GM12878 (cell line): ENCODE data around the gene MTFR2. TPM values are rescaled to one million over a fixed set of nuclear protein-coding genes. Genes with fewer than 3 reads are reported as not detected.
A peak's percentile ranks its signal among the peaks of the same experiment; 100 is the strongest.

Source experiments
- BHLHE40 ChIP-seq, 2 experiments: fragments of 450-650 bp in 1 of 2; IDR thresholded peaks; 2 replicates each; pipeline ENCODE4 v1.6.1; 2011 to 2017; ENCODE audit warnings: low read depth in 2 of 2, borderline replicate concordance in 1 of 2, improper control_type of control experiment in 1 of 2, low read length in 1 of 2, mild to moderate bottlenecking in 1 of 2
- CBX3 ChIP-seq: fragments of 200-600 bp; sonication (generic); IDR thresholded peaks from 2 replicates; pipeline ENCODE4 v1.6.1; 2016; ENCODE audit warnings: low read depth, borderline replicate concordance
- CHD2 ChIP-seq: IDR thresholded peaks from 2 replicates; pipeline ENCODE4 v1.6.1; 2011; ENCODE audit warnings: low read depth, low read length, improper control_type of control experiment, borderline replicate concordance
- CREB1 ChIP-seq: IDR thresholded peaks from 2 replicates; pipeline ENCODE4 v1.6.1; 2012; ENCODE audit warnings: low read depth, mild to moderate bottlenecking, inconsistent platforms
- HDAC2 ChIP-seq: fragments of 200-600 bp; sonication (generic); IDR thresholded peaks from 2 replicates; pipeline ENCODE4 v1.6.1; 2017
- HDGF ChIP-seq: fragments of 450-650 bp; IDR thresholded peaks from 2 replicates; pipeline ENCODE4 v1.6.1; 2016; ENCODE audit warnings: antibody characterized with exemption
- IKZF1 ChIP-seq: fragments of 450-650 bp; conservative IDR thresholded peaks from 2 replicates; pipeline ENCODE4 v1.6.1; 2017; ENCODE audit warnings: antibody characterized with exemption, mild to moderate bottlenecking
- IKZF2 ChIP-seq, 2 experiments: fragments of 450-650 bp; IDR thresholded peaks; 2 replicates each; pipeline ENCODE4 v1.6.1; 2017; ENCODE audit warnings: mild to moderate bottlenecking in 2 of 2, moderate library complexity in 2 of 2
- KLF5 ChIP-seq: fragments of 450-650 bp; IDR thresholded peaks from 2 replicates; pipeline ENCODE4 v1.6.1; 2014; ENCODE audit warnings: mild to moderate bottlenecking; ENCODE audit not compliant: partially characterized antibody
- LARP7 ChIP-seq: fragments of 450-650 bp; IDR thresholded peaks from 2 replicates; pipeline ENCODE4 v1.6.1; 2017; ENCODE audit warnings: mild to moderate bottlenecking
- MAX ChIP-seq: IDR thresholded peaks from 2 replicates; pipeline ENCODE4 v1.6.1; 2012; ENCODE audit warnings: low read depth, low read length, improper control_type of control experiment
- MYC ChIP-seq: IDR thresholded peaks from 2 replicates; pipeline ENCODE4 v1.6.1; 2011; ENCODE audit warnings: mild to moderate bottlenecking, low read length, moderate library complexity, inconsistent platforms; ENCODE audit not compliant: insufficient read depth, insufficient replicate concordance, insufficient read length, severe bottlenecking
- NBN ChIP-seq: fragments of 450-650 bp; IDR thresholded peaks from 2 replicates; pipeline ENCODE4 v1.6.1; 2016
- NFXL1 ChIP-seq: fragments of 450-650 bp; IDR thresholded peaks from 2 replicates; pipeline ENCODE4 v1.6.1; 2017; ENCODE audit warnings: antibody characterized with exemption, mild to moderate bottlenecking, borderline replicate concordance
- NRF1 ChIP-seq: conservative IDR thresholded peaks from 2 replicates; pipeline ENCODE4 v1.6.1; 2011; ENCODE audit warnings: mild to moderate bottlenecking, low read depth, low read length, improper control_type of control experiment
- PAX5 ChIP-seq: IDR thresholded peaks from 2 replicates; pipeline ENCODE4 v1.6.1; 2011; ENCODE audit warnings: low read depth, low read length, borderline replicate concordance
- PAX8 ChIP-seq: fragments of 450-650 bp; IDR thresholded peaks from 2 replicates; pipeline ENCODE4 v1.6.1; 2017; ENCODE audit warnings: mild to moderate bottlenecking, moderate library complexity
- RB1 ChIP-seq: fragments of 450-650 bp; formaldehyde crosslinking; IDR thresholded peaks from 2 replicates; pipeline ENCODE4 v1.6.1; 2017; ENCODE audit warnings: mild to moderate bottlenecking, borderline replicate concordance
- RCOR1 ChIP-seq: conservative IDR thresholded peaks from 2 replicates; pipeline ENCODE4 v1.6.1; 2012; ENCODE audit warnings: low read depth, low read length, improper control_type of control experiment
- RFX5 ChIP-seq: IDR thresholded peaks from 2 replicates; pipeline ENCODE4 v1.6.1; 2011; ENCODE audit warnings: low read depth, low read length, improper control_type of control experiment
- SIX5 ChIP-seq: IDR thresholded peaks from 2 replicates; pipeline ENCODE4 v1.6.1; 2011; ENCODE audit warnings: mild to moderate bottlenecking, low read depth, low read length, moderate library complexity; ENCODE audit not compliant: severe bottlenecking
- SMC3 ChIP-seq: IDR thresholded peaks from 2 replicates; pipeline ENCODE4 v1.6.1; 2011; ENCODE audit warnings: low read length, improper control_type of control experiment, borderline replicate concordance
- TCF12 ChIP-seq: IDR thresholded peaks from 2 replicates; pipeline ENCODE4 v1.6.1; 2011; ENCODE audit warnings: low read depth, mild to moderate bottlenecking, low read length
- WRNIP1 ChIP-seq: IDR thresholded peaks from 2 replicates; pipeline ENCODE4 v1.6.1; 2011; ENCODE audit warnings: low read depth, low read length, improper control_type of control experiment, borderline replicate concordance
- YY1 ChIP-seq: IDR thresholded peaks from 2 replicates; pipeline ENCODE4 v1.6.1; 2011; ENCODE audit warnings: low read depth, mild to moderate bottlenecking, low read length
- ZNF274 ChIP-seq: IDR thresholded peaks from one replicate; pipeline ENCODE4 v1.8.0; 2011; ENCODE audit not compliant: insufficient read length, insufficient read depth
- ZNF592 ChIP-seq: fragments of 450-650 bp; IDR thresholded peaks from 2 replicates; pipeline ENCODE4 v1.6.1; 2017; ENCODE audit warnings: mild to moderate bottlenecking, moderate library complexity
- polyA plus RNA-seq, 11 experiments: library from polyadenylated mRNA; depleted of rRNA in 4 of 11; unstranded in 6 of 11; stranded (reverse) in 5 of 11; fragments of >200 nt; fragmentation: Nextera tagmentation in 4 of 11; fragmentation: Illumina TruSeq in 1 of 11; extraction: Ambion mirVana in 4 of 11; extraction: Trizol in 1 of 11; gene quantifications; 1 replicate in 1 of 11; 2 replicates in 10 of 11; pipeline versions ENCODE4 v1.2.1 to v1.2.3, GENCODE V29; 2011 to 2016; ENCODE audit warnings: inconsistent platforms in 2 of 11, missing spikeins in 2 of 11, low read depth in 1 of 11
- total RNA-seq, 4 experiments: library from RNA; depleted of rRNA in 3 of 4; stranded (reverse); fragments of >200 nt in 3 of 4; fragmentation: Illumina TruSeq in 1 of 4; extraction: Trizol in 1 of 4; gene quantifications; 2 replicates each; pipeline versions ENCODE4 v1.2.1 to v1.2.3, GENCODE V29; 2013 to 2021
- TF ChIP-seq, protein P1 (sequence below): IDR thresholded peaks from 2 replicates; pipeline ENCODE4 v1.6.1; 2012; ENCODE audit warnings: low read depth, low read length, improper control_type of control experiment

MTFR2 gene
- total and polyA plus RNA-seq, 10 of the 15 experiments (the other 5 are each of a cell fraction or from before 2014, with no cell fraction given) = 7.3 to 33.5 (median 25.3) TPM

- TF ChIP-seq RB1 (0 out of 2 replicates have a peak, but pooled peaks have one; percentile 66), LARP7 (peak; percentile 66; the same call in 1 of the 2 replicates), YY1 (no peak), RCOR1 (no peak), TCF12 (0 out of 2 replicates have a peak, but pooled peaks have one; percentile 12), PAX8 (0 out of 2 replicates have a peak, but pooled peaks have one; percentile 39), BHLHE40 (IDR thresholded peaks at IDR 0.05; ENCODE audit: borderline replicate concordance in 1 of 2, low read depth in 2 of 2, low read length in 1 of 2) (peak; percentile 18 to 46; a peak in 1 of 4 replicates), CHD2 (peak; percentile 66; the same call in 1 of the 2 replicates), SIX5 (no peak), ZNF274 (no peak), SMC3 (no peak), CREB1 (no peak), NRF1 (peak; percentile 65), RFX5 (0 out of 2 replicates have a peak, but pooled peaks have one; percentile 5), WRNIP1 (no peak), MYC (peak; percentile 70), HDGF (0 out of 2 replicates have a peak, but pooled peaks have one; percentile 3), ZNF592 (no peak), CBX3 (no peak), NBN (no peak), IKZF1 (peak; percentile 59), KLF5 (peak; percentile 55), NFXL1 (no peak), HDAC2 (no peak), MAX (peak; percentile 60), PAX5 (no peak), IKZF2 (IDR thresholded peaks at IDR 0.05) (0 out of 4 replicates have a peak, but pooled peaks of 1 of the 2 experiments have one; percentile 5)
- TF ChIP-seq, protein P1, sequence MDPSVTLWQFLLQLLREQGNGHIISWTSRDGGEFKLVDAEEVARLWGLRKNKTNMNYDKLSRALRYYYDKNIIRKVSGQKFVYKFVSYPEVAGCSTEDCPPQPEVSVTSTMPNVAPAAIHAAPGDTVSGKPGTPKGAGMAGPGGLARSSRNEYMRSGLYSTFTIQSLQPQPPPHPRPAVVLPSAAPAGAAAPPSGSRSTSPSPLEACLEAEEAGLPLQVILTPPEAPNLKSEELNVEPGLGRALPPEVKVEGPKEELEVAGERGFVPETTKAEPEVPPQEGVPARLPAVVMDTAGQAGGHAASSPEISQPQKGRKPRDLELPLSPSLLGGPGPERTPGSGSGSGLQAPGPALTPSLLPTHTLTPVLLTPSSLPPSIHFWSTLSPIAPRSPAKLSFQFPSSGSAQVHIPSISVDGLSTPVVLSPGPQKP = no peak
Observed at GRCh38 chr6:136289327-136289578, 39.1 kb upstream of the MTFR2 start (continued).
